Esophagus muscularis mucosa (tissue), 3 donors: ENCODE data around the gene DZANK1.

Experiments
- CTCF ChIP-seq, 3 experiments: fragments of 200-600 bp in 2 of 3; fragments of 450-650 bp in 1 of 3; sonication (generic) in 2 of 3; IDR thresholded peaks; one replicate each; pipeline ENCODE4 v1.5.1; 2017 to 2019; ENCODE audit warnings: antibody characterized with exemption in 3 of 3, mild to moderate bottlenecking in 2 of 3, moderate library complexity in 1 of 3
- POLR2A ChIP-seq: fragments of 450-650 bp; IDR thresholded peaks from one replicate; pipeline ENCODE4 v1.6.1; 2017; ENCODE audit warnings: antibody characterized with exemption, moderate library complexity, mild to moderate bottlenecking, low read depth
- POLR2AphosphoS5 ChIP-seq, 2 donors: sonication (generic); formaldehyde crosslinking; IDR thresholded peaks; one replicate each; pipeline ENCODE4 v1.6.1; 2017; ENCODE audit warnings: antibody characterized with exemption in 2 of 2

DNA sequence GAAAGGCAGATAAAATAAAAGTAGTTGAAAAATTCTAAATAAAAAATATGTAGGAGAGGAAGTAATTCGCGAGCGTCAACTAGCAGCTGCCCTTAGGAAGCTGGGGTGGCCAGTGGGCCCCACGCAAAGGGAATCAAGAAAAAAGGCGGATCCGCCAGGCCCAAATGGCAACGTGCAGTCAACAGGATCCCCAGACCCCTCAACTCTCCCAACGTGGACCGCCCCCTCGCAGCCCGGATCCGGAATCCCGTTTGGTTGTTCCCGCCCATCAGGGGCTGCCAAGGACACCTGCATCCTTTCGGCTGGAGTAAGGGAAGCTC, 296 bp downstream of the DZANK1 start:
- TF ChIP-seq CTCF (IDR thresholded peaks at IDR 0.05) (no peak), POLR2A (no peak), POLR2AphosphoS5 (IDR thresholded peaks at IDR 0.05) (no peak)
